Measurements from ENCODE around the gene MAGEA1.
"Not testable (repeated sequence)": the region's sequence is repeated elsewhere in the genome, so short reads cannot be mapped to it uniquely, and the experiment has no call there.

Gene MAGEA1, protein sequence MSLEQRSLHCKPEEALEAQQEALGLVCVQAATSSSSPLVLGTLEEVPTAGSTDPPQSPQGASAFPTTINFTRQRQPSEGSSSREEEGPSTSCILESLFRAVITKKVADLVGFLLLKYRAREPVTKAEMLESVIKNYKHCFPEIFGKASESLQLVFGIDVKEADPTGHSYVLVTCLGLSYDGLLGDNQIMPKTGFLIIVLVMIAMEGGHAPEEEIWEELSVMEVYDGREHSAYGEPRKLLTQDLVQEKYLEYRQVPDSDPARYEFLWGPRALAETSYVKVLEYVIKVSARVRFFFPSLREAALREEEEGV

DNA sequence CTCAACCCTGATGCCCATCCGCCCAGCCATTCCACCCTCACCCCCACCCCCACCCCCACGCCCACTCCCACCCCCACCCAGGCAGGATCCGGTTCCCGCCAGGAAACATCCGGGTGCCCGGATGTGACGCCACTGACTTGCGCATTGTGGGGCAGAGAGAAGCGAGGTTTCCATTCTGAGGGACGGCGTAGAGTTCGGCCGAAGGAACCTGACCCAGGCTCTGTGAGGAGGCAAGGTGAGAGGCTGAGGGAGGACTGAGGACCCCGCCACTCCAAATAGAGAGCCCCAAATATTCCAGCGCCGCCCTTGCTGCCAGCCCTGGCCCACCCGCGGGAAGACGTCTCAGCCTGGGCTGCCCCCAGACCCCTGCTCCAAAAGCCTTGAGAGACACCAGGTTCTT is at the start of gene MAGEA1:
TSS of gene MAGEA1 (plus strand) at position 154 of the 400 bp plus-strand sequence. CDS start 3,106 bp downstream, outside the sequence.
- DNase-seq: no peak

DNA sequence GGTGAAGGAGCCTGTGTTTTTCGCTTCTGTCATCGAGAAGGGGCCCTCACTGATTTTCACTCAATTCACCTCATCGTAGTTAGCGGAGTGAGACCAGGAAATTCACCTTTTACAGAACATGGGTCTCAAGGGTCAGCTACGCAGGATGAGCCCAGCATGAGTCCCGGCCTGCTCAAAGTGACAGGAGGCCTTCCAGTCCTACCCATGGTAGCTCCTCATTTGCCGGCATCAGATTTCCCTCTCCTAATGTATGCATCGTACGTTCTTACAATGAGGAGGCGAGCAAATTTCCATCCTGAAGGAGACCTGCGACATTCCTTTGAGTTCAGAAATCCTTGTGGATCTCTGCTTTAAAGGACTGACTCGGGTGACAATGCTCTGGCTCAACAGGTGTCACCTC is 46.2 kb upstream of the MAGEA1 start:
- DNase-seq: not testable (repeated sequence)

- DNase-seq: not testable (repeated sequence)
Measured at GRCh38 chrX:153139074-153139473, 40.0 kb upstream of the MAGEA1 start.

DNA sequence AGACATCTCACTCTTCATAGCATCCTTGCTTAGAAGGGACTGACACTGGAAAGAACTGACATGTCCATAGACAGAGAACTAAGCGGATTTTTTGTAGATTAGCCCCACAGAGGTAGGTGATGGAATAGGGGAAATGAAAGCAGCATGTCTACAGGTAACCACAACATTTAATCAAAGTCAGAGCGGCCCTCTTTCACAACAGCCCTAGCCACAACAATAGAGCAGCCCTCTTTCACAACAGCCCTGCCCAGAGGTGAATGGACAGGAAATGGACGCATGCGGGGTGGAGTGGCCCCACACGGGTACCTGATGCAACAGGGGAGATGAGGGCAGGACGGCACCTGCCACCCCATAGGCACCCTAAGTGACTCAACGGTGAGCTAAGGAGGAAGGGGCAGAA is 32.8 kb upstream of the MAGEA1 start:
- DNase-seq: not testable (repeated sequence)

DNA sequence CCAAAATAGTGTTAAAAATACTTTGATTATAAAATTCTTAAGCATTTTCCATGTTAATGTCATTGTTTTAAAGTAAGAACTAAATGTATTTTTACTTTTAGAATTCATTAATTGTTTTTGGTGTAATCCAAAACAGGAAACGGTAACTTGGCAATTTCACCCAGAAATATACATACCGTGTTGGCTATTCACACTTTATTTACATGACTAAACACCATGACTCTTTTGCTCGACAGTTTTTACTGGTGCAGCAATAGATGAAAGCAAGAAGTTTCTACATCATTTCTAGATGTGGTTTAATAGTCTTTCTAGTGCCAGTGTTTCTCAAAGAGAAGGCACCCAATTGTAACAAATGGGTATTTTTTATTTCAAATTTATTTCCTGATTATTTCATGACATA is 25.6 kb upstream of the MAGEA1 start:
- DNase-seq: no peak

- no peak for DNase-seq
Measured at GRCh38 chrX:153157450-153157849, 21.6 kb upstream of the MAGEA1 start.

- no peak for DNase-seq
Measured at GRCh38 chrX:153158319-153158718, 20.8 kb upstream of the MAGEA1 start.

- DNase-seq: no peak
Measured at GRCh38 chrX:153161952-153162351, 17.1 kb upstream of the MAGEA1 start.

DNA sequence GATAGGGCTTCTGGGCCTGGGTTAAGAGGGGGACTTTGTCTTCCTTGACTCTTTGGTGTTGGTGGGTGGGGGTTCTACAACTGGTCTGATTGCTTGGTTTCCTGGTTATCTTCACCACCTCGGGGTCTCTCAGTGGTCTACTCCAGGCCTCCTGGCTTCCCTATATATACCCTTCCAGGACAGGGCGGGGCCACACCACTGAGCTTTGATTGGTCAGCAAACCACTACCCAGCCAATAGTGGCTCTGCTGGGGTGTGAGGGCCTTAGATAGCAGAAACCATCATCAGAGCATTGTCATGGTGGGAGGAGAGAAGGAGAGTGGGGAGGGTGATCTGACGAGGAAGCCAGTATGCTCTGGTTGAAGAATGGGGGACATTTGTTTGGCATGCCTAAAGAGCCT is 14.4 kb upstream of the MAGEA1 start:
- no peak for DNase-seq

DNA sequence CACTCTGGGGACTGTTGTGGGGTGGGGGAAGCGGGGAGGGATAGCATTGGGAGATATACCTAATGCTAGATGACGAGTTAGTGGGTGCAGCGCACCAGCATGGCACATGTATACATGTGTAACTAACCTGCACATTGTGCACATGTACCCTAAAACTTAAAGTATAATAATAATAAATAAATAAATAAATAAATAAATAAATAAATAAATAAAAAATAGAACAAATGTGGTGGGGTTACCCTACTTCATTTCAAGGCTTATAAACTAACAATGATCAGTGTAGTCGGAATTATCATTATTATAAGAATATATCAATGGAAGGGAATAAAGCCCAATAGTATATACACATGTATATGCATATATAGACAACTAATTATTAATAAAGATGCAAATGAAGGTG is 10.7 kb upstream of the MAGEA1 start:
- DNase-seq: not testable (repeated sequence)

DNA sequence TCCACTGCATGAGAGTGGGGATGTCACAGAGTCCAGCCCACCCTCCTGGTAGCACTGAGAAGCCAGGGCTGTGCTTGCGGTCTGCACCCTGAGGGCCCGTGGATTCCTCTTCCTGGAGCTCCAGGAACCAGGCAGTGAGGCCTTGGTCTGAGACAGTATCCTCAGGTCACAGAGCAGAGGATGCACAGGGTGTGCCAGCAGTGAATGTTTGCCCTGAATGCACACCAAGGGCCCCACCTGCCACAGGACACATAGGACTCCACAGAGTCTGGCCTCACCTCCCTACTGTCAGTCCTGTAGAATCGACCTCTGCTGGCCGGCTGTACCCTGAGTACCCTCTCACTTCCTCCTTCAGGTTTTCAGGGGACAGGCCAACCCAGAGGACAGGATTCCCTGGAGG is 2.7 kb downstream of the MAGEA1 start:
- DNase-seq: no peak

DNA sequence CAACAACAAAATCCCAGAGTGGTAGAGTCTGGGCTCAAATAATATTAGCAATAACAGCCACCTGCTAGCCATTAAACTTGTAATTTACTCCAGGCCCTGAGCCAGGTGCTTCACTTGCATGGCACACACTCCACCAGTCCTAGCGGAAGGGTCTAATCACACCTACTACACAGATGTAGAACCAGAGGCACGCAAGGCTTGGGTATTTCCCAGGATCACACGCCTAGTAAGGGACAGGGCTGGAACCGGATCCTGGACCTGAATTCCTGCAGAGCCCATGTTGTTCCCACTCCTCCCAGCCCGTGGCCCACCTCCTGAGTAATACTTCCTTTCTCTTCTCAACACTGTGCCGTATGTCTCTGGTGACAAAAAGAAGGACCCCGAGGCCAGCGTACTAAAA is 5.7 kb downstream of the MAGEA1 start:
- no peak for DNase-seq

DNA sequence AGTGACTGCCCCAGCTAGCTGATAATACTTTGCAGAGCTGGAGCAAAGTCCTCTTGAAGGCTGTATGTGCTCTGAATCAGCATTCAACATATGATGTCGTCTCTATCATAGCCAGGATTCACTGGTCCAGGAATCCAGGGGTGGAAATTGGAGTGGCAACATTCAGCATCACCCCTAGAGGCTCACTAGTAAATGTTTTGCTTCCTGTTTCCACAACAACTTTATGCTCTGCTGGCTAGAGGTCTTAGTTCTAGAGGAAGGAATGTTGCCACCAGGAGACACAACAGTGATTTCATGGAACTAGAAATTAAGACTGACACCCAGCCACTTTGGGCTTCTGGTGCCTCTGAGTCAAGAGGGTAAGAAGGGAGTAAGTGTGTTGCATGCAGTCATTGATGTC is 11.3 kb downstream of the MAGEA1 start:
- no peak for DNase-seq

DNA sequence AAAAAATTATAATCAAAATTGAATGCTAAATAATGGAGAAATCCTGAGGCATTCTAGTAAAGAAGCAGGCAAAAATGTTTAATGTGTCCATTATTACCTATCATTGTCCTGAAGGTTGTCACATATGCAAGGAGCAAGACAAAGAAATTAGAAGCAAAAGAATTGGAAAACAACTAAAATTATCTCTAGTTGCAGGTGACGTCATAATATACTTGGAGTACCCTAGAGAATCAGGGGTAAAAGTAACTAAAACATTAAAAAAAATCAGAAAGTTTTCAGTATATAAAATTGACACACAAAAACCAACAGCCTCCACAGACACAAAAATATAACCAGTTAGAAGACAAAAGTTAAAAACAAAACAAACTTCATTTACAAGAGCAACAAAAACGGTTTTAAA is 21.4 kb downstream of the MAGEA1 start:
- no peak for DNase-seq

DNA sequence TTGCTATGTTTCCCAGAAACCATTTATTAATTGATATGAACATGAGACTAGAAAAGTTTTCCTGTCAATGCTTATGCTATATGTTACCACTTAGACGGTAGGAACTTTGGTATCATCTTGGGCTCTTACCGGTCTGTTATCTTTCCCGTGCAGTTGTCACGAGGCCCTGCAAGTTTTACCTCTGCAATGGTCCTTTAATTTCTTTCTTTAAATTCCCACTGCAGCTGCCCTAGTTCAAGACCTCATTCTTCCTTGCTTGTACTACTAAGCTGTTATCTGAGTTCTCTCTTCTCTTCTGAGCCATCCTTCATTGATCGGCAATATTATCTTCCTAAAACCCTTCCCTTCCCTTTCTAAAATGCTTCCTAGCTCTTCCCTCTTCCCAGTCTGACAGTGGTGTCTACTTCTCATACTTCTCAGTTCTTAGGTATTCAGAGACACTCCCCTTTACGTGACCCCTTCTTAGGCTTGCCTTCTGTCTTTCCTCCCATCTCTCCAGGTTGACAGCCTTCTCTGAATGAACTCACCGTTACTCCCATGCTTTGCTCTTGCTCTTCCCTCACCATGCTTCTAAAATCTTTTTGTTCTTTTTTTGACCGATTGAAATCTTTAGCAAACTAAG is 27.5 kb downstream of the MAGEA1 start:
- DNase-seq: no peak

DNA sequence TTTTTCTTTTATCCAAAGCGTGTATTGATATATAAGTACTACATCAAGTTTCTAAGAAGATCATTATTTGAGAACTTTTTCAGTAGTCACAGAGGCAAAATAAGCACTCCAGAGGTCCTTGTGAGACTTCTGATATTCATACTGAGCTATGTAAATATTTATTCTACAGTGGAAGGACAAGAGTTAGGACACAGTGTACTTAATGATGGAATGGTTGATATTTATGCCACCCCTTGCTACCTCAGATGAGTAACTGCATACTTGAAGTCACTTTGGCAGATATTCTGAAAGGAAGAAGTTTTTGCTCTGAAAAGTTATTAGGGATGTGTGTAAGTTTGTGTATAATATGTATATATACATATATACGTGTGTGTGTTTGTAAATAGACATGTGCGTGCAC is 30.3 kb downstream of the MAGEA1 start:
- DNase-seq: no peak

DNA sequence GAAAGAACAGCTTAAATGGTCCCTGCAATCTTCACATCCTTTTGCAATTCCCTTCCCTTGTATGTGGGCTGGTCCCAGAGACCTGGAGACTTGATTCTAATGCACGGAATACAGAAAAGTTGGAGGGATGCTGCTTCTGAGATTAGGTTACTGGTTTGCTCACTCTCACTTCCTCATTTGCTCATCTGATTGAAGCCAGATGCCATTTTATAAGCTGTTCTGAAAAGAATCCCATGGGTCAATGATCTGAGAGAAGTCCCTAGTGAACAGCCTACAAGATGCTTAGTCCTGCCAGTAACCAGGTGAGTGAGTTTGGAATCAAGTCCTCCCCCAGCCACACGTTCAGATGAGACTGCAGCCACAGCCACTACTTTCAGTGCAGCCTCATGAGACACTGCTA is 35.9 kb downstream of the MAGEA1 start:
- no peak for DNase-seq

GRCh38 chrX:153216926-153217325 is 37.8 kb downstream of the MAGEA1 start:
- no peak for DNase-seq

GRCh38 chrX:153225438-153226098 is 46.5 kb downstream of the MAGEA1 start:
- no peak for DNase-seq

DNA sequence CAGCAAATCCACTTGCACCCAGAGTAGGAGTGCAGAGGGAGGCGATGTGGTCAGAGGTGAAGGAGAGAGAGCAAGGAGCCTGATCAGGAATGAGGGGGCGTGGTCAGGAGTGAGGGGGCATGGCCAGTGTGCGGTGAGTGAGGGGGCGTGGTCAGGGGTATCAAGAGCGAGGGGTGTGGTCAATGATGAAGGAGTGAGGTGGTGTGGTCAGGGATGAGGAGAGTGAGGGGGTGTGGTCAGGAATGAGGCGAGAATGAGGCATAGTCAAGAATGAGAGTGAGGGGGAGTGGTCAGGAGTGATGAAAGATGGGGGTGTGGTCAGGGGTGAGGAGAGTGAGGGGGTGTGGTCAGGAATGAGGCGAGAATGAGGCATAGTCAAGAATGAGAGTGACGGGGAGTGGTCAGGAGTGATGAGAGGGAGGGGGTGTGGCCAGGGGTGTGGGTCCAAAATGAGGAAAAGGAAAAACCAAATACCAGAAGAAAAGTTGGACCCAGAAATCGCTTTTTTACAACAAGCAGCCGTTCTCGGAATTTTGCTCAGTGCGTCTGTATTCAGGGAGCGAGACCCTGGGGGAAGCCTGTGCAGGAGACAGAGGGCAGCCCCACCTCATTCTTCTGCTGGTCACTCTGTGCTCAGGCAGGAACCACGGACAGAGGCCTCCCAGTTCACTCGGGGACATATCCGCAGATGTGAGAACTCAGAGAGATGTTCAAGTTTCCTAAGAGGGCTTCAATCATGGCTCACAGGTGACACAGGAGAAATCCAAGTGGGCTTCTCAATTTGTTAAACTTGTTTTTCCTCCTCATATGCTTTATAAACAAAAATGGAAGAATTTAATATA is 47.5 kb downstream of the MAGEA1 start:
- DNase-seq: peak; percentile 30

All from stimulated activated CD8-positive, alpha-beta memory T cell treated with anti-CD3 and anti-CD28 coated beads, Interleukin-4, amount 100 ng/mL, for 48 hours (primary cell).